Keratinocyte (primary cell): Measurements from ENCODE around the gene TEKT3. TPM values are rescaled to one million over a fixed set of nuclear protein-coding genes. Genes with fewer than 3 reads are reported as not detected.

Source experiments
- DNase-seq: peaks from one replicate; pipeline ENCODE4 v3.0.0-alpha.2; 2011; ENCODE audit warnings: low read depth, missing footprints, low spot score
- FAIRE-seq: peaks from 2 replicates; lab custom pipeline; 2011; peaks lifted over from hg19 to GRCh38; lab: Jason Lieb, UNC
- H2AFZ ChIP-seq: 2 replicates; pipeline ENCODE4 v1.6.0; 2012; ENCODE audit warnings: low read length, control low read depth, inconsistent platforms; ENCODE audit not compliant: control insufficient read depth
- H3K27ac ChIP-seq: 2 replicates; pipeline ENCODE4 v1.5.1; 2011; ENCODE audit warnings: low read length; ENCODE audit not compliant: control insufficient read depth, insufficient read depth
- H3K27me3 ChIP-seq: 3 replicates; pipeline ENCODE4 v1.6.0; 2011; ENCODE audit warnings: low read length; ENCODE audit not compliant: control insufficient read depth, insufficient read depth; ENCODE audit errors: extremely low read depth
- H3K36me3 ChIP-seq, 2 experiments: 2 replicates in 1 of 2; 3 replicates in 1 of 2; pipeline ENCODE4 v1.5.1; 2011; ENCODE audit warnings: low read length in 2 of 2, mild to moderate bottlenecking in 1 of 2; ENCODE audit not compliant: control insufficient read depth in 2 of 2, insufficient read depth in 2 of 2; ENCODE audit errors: extremely low read depth in 1 of 2
- H3K4me1 ChIP-seq: 3 replicates; pipeline ENCODE4 v1.5.1; 2011; ENCODE audit warnings: low read length; ENCODE audit not compliant: control insufficient read depth, insufficient read depth; ENCODE audit errors: extremely low read depth
- H3K4me2 ChIP-seq: 3 replicates; pipeline ENCODE4 v1.6.0; 2011; ENCODE audit warnings: low read depth, low read length; ENCODE audit not compliant: control insufficient read depth, insufficient read depth; ENCODE audit errors: extremely low read depth
- H3K4me3 ChIP-seq, 3 experiments: fragments of 200-600 bp in 1 of 3; sonication (generic) in 1 of 3; 2 replicates in 2 of 3; 3 replicates in 1 of 3; pipeline ENCODE4 v1.5.1; 2011 to 2016; ENCODE audit warnings: low read length in 3 of 3, mild to moderate bottlenecking in 3 of 3, control low read depth in 2 of 3, inconsistent platforms in 1 of 3, low read depth in 1 of 3, mixed read lengths in 1 of 3, mixed run types in 1 of 3, moderate library complexity in 1 of 3; ENCODE audit not compliant: control insufficient read depth in 2 of 3, insufficient read depth in 2 of 3; ENCODE audit errors: extremely low read depth in 1 of 3
- H3K79me2 ChIP-seq: 2 replicates; pipeline ENCODE4 v1.6.0; 2012; ENCODE audit warnings: low read length; ENCODE audit not compliant: control insufficient read depth, insufficient read depth
- H3K9ac ChIP-seq: 3 replicates; pipeline ENCODE4 v1.6.0; 2011; ENCODE audit warnings: low read length; ENCODE audit not compliant: control insufficient read depth, insufficient read depth; ENCODE audit errors: extremely low read depth
- H3K9me1 ChIP-seq: 3 replicates; pipeline ENCODE4 v1.6.0; 2011; ENCODE audit warnings: low read length; ENCODE audit not compliant: control insufficient read depth, insufficient read depth; ENCODE audit errors: extremely low read depth
- H3K9me3 ChIP-seq: 2 replicates; pipeline ENCODE4 v1.5.1; 2012; ENCODE audit warnings: low read depth, low read length; ENCODE audit not compliant: control insufficient read depth
- H4K20me1 ChIP-seq: 3 replicates; pipeline ENCODE4 v1.6.0; 2011; ENCODE audit warnings: low read length; ENCODE audit not compliant: control insufficient read depth, insufficient read depth; ENCODE audit errors: extremely low read depth
- CTCF ChIP-seq, 3 experiments: IDR thresholded peaks in 1 of 3; conservative IDR thresholded peaks in 1 of 3; optimal IDR thresholded peaks in 1 of 3; 2 replicates in 2 of 3; 3 replicates in 1 of 3; pipeline versions ENCODE3 to v1.5.1; 2011; ENCODE audit warnings: low read length in 3 of 3, mild to moderate bottlenecking in 3 of 3, moderate library complexity in 2 of 3, control low read depth in 1 of 3, inconsistent platforms in 1 of 3; ENCODE audit not compliant: insufficient read depth in 2 of 3; ENCODE audit errors: extremely low read depth in 1 of 3
- EZH2 ChIP-seq: IDR thresholded peaks from one replicate; pipeline ENCODE4 v1.6.1; 2012; ENCODE audit warnings: inconsistent platforms, mild to moderate bottlenecking, low read length, moderate library complexity
- dilution Hi-C: fragments of 300-500 bp; cut with MboI; formaldehyde crosslinking; loops from one replicate; pipeline ENCODE4 v1.7.0; 2020; ENCODE audit warnings: low sequenced_read_pairs; ENCODE audit not compliant: extremely low pct_ligation_motif_present
- polyA plus RNA-seq, 5 experiments: library from polyadenylated mRNA; depleted of rRNA in 3 of 5; stranded (reverse) in 3 of 5; stranded (forward) in 1 of 5; unstranded in 1 of 5; fragments of >200 nt; gene quantifications; 1 replicate in 1 of 5; 2 replicates in 3 of 5; 3 replicates in 1 of 5; pipeline versions ENCODE4 v1.2.1 to v1.2.3, GENCODE V29; 2011 to 2012; ENCODE audit warnings: missing spikeins in 2 of 5, low read depth in 1 of 5, low replicate concordance in 1 of 5

Gene TEKT3
- polyA plus RNA-seq, 1 donor (not counting 4 experiments of a cell fraction or from before 2014, with no cell fraction given) = 0.16 TPM

DNA sequence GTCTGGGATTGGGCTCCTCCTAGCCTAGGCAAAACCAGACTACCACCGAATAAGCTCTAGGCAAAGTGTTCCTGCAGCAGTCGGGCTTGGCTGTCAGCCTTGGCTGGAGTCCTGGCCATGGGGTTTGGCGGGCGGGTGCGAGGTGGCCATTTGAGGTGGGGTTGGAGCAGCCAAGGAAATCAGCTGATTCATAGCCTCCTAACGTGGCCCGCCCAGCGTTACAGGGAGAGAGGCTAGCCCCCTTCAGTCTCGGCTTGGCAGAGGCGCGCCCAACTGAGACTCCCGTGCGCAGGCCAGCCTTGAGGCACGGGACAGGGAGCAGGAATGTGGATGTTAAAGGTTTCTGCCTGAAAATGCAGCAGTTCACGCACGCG is 78.2 kb downstream of the TEKT3 start:
- peak overlapping the region; percentile 75 for H2AFZ ChIP-seq
- H3K4me1 ChIP-seq = peaks cover 24% of the 10 kb centered on the region

GRCh38 chr17:15262291-15263205 is 78.8 kb downstream of the TEKT3 start:
- Histone ChIP-seq H3K27ac (no peak overlapping the region), H3K9me3 (no peaks in the 10 kb centered on the region), H3K9ac (peak overlapping the region; percentile 29), H3K79me2 (no peaks in the 10 kb centered on the region), H3K27me3 (peaks cover 36% of the 10 kb centered on the region), H2AFZ (peak overlapping the region; percentile 75), H3K4me1 (peaks cover 27% of the 10 kb centered on the region), H3K36me3 (no peaks in the 10 kb centered on the region), H4K20me1 (no peaks in the 10 kb centered on the region), H3K4me2 (peak overlapping the region; percentile 94), H3K4me3 (peak overlapping the region; percentile 28 to 56 (median 49)), H3K9me1 (no peaks in the 10 kb centered on the region)
- FAIRE-seq (no peak), DNase-seq (no peak)
- dilution Hi-C loops = no loop called here
- TF ChIP-seq CTCF (optimal IDR thresholded peaks at IDR 0.05 in 1 of 3, IDR thresholded peaks at IDR 0.05 in 1 of 3, conservative IDR thresholded peaks at IDR 0.05 in 1 of 3; ENCODE audit: extremely low read depth in 1 of 3, insufficient read depth in 2 of 3, low read length in 3 of 3) (no peak), EZH2 (peak; percentile 54)

More for the DNA sequence above, 78.2 kb downstream of the TEKT3 start:
- TF ChIP-seq CTCF (optimal IDR thresholded peaks at IDR 0.05 in 1 of 3, IDR thresholded peaks at IDR 0.05 in 1 of 3, conservative IDR thresholded peaks at IDR 0.05 in 1 of 3; ENCODE audit: extremely low read depth in 1 of 3, insufficient read depth in 2 of 3, low read length in 3 of 3) (no peak), EZH2 (peak; percentile 3)
- peak overlapping the region; percentile 94 for H3K4me2 ChIP-seq
- H3K4me3 ChIP-seq = peak overlapping the region in 2 of 3 experiments; percentile 49 to 56
- dilution Hi-C loops = no loop called here
- DNase-seq = no peak
- H3K27me3 ChIP-seq = peaks cover 36% of the 10 kb centered on the region
- H3K36me3 ChIP-seq = no peaks in the 10 kb centered on the region
- no peaks in the 10 kb centered on the region for H3K9me3 ChIP-seq
- peak overlapping the region; percentile 29 for H3K9ac ChIP-seq
- H4K20me1 ChIP-seq = no peaks in the 10 kb centered on the region
- H3K79me2 ChIP-seq = no peaks in the 10 kb centered on the region
- no peak overlapping the region for H3K27ac ChIP-seq
- H3K9me1 ChIP-seq = no peaks in the 10 kb centered on the region
- no peak for FAIRE-seq
